Sigmoid colon (tissue), 7 donors: ENCODE results near the gene CASP9. TPM values are rescaled to one million over a fixed set of nuclear protein-coding genes. Genes with fewer than 3 reads are reported as not detected.

Experiments used
- DNase-seq: peaks from one replicate; pipeline ENCODE4 v3.0.0-alpha.2; 2019
- H3K27ac ChIP-seq, 4 donors: fragments of 200-600 bp; sonication (generic); one replicate each; pipeline ENCODE4 v1.5.1; 2016 to 2019; ENCODE audit warnings: mild to moderate bottlenecking in 1 of 4
- H3K27me3 ChIP-seq, 3 donors: fragments of 200-600 bp; sonication (generic); one replicate each; pipeline ENCODE4 v1.5.1; 2019; ENCODE audit warnings: mild to moderate bottlenecking in 1 of 3
- H3K36me3 ChIP-seq, 4 donors: fragments of 200-600 bp; sonication (generic); one replicate each; pipeline ENCODE4 v1.5.1; 2016 to 2019
- H3K4me1 ChIP-seq, 4 donors: fragments of 200-600 bp; sonication (generic); one replicate each; pipeline ENCODE4 v1.5.1; 2017 to 2019
- H3K4me3 ChIP-seq, 4 donors: fragments of 200-600 bp; sonication (generic); one replicate each; pipeline ENCODE4 v1.5.1; 2017 to 2019; ENCODE audit warnings: mild to moderate bottlenecking in 2 of 4, moderate library complexity in 1 of 4
- H3K9me3 ChIP-seq, 4 donors: fragments of 200-600 bp in 3 of 4; sonication (generic) in 3 of 4; one replicate each; pipeline versions ENCODE4 v1.5.1 to v1.6.1; 2013 to 2019
- EP300 ChIP-seq, 4 donors: sonication (generic); formaldehyde crosslinking; IDR thresholded peaks; one replicate each; pipeline ENCODE4 v1.6.1; 2017; ENCODE audit warnings: antibody characterized with exemption in 4 of 4
- POLR2A ChIP-seq, 2 donors: fragments of 450-650 bp; IDR thresholded peaks; one replicate each; pipeline ENCODE4 v1.6.1; 2016; ENCODE audit warnings: antibody characterized with exemption in 2 of 2, mild to moderate bottlenecking in 2 of 2, moderate library complexity in 2 of 2
- POLR2AphosphoS5 ChIP-seq, 4 donors: sonication (generic); formaldehyde crosslinking; IDR thresholded peaks; one replicate each; pipeline ENCODE4 v1.6.1; 2017; ENCODE audit warnings: antibody characterized with exemption in 4 of 4
- WGBS, 2 donors: extraction: QIAGEN DNeasy Blood & Tissue Kit; methylation state at CpG; one replicate each; pipeline ENCODE4 v1.1.7; 2013; 5-methylcytosine and 5-hydroxymethylcytosine counted together
- intact Hi-C: fragments of 100-400 bp; cut with DNase I; formaldehyde crosslinking; loops from one replicate; pipeline ENCODE4 v1.15.1; 2023
- polyA plus RNA-seq, 3 donors: library from polyadenylated mRNA; stranded (reverse); fragments of 200-250 nt; gene quantifications; one replicate each; pipeline ENCODE4 v1.2.3, GENCODE V29; 2013
- total RNA-seq, 4 donors: library from RNA; depleted of rRNA; stranded (reverse); fragments of >200 nt; gene quantifications; one replicate each; pipeline ENCODE4 v1.1.0, GENCODE V29; 2016
- TF ChIP-seq, protein P1 (sequence below), 4 experiments: fragments of 450-650 bp in 3 of 4; fragments of 200-600 bp in 1 of 4; IDR thresholded peaks; one replicate each; pipeline ENCODE4 v1.5.1; 2016 to 2019; ENCODE audit warnings: antibody characterized with exemption in 4 of 4, mild to moderate bottlenecking in 3 of 4, moderate library complexity in 2 of 4
- donor health status: healthy with polysubstance abuse.
- donor health status: Bipolar disorder and iron deficiency.
- donor health status: healthy.

The CASP9 gene
- total and polyA plus RNA-seq, 7 donors = 6.2 to 18.2 (median 11.4) TPM

DNA sequence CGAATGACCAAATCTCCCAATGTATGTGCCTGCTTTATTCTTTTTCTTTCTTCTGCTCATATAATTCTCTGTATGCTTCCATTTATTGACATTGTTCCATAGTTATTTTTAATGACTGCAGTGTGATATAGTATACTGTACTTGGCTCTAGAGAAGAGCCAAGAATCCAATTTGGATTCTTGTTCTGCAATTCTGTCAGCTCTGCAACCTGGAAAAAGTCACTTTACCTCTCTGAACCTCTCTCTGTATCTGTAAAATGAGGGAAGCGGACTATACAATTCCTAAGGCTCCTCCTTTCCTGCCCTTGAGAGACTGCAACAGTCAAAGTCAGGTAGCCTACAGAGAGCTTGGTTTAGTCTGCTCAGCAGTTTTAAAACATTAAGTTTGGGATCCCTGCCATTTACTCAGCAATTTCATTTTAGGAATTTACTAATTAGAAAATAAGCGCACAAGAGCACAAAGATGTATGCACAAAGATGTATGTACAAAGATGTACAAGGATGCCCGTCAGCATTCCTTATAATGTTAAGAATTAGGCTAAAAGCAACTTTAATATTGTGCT, 17.3 kb upstream of the CASP9 start:
- DNase-seq = no peak
- 72 to 98% methylated on average over 4 of the region's 4 CpGs for WGBS, 2 donors

DNA sequence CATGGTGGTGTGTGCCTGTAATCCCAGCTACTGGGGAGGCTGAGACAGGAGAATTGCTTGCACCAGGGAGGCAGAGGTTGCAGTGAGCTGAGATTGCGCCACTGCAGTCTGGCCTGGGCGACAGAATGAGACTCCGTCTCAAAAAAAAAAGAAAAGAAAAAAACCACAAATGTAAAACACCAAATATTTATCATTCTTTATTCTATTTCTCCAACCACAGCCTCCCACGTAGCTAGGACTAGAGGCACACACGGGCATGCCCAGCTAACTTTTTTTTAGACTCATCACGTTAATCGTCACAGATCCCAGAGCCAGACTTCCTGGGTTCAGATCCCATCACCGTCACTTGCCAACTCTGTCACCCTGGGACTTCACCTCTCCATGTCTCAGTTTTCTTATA, 16.2 kb upstream of the CASP9 start:
- no peak for TF ChIP-seq POLR2AphosphoS5 (IDR thresholded peaks at IDR 0.05)
- Histone ChIP-seq H3K27me3 (no peaks in the 10 kb centered on the region), H3K4me1 (no peaks in the 10 kb centered on the region), H3K36me3 (peaks cover 11 to 87% (median 34%) of the 10 kb centered on the region in 4 donors), H3K9me3 (no peaks in the 10 kb centered on the region), H3K27ac (no peak overlapping the region), H3K4me3 (no peak overlapping the region)
- DNase-seq = no peak
- intact Hi-C loops = no loop called here
- WGBS, 2 donors = 92 to 93% methylated on average over 8 of the region's 8 CpGs

More for the DNA sequence above, 17.3 kb upstream of the CASP9 start:
- peaks cover 11 to 89% (median 41%) of the 10 kb centered on the region in 4 donors for H3K36me3 ChIP-seq
- H3K4me1 ChIP-seq = no peaks in the 10 kb centered on the region
- no peaks in the 10 kb centered on the region for H3K9me3 ChIP-seq
- H3K27ac ChIP-seq = no peak overlapping the region
- intact Hi-C loops = no loop called here
- TF ChIP-seq POLR2A (IDR thresholded peaks at IDR 0.05) (no peak), POLR2AphosphoS5 (IDR thresholded peaks at IDR 0.05) (no peak), EP300 (IDR thresholded peaks at IDR 0.05) (no peak)
- TF ChIP-seq, protein P1, sequence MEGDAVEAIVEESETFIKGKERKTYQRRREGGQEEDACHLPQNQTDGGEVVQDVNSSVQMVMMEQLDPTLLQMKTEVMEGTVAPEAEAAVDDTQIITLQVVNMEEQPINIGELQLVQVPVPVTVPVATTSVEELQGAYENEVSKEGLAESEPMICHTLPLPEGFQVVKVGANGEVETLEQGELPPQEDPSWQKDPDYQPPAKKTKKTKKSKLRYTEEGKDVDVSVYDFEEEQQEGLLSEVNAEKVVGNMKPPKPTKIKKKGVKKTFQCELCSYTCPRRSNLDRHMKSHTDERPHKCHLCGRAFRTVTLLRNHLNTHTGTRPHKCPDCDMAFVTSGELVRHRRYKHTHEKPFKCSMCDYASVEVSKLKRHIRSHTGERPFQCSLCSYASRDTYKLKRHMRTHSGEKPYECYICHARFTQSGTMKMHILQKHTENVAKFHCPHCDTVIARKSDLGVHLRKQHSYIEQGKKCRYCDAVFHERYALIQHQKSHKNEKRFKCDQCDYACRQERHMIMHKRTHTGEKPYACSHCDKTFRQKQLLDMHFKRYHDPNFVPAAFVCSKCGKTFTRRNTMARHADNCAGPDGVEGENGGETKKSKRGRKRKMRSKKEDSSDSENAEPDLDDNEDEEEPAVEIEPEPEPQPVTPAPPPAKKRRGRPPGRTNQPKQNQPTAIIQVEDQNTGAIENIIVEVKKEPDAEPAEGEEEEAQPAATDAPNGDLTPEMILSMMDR (IDR thresholded peaks at IDR 0.05) = no peak
- H3K27me3 ChIP-seq = no peaks in the 10 kb centered on the region
- H3K4me3 ChIP-seq = no peak overlapping the region

DNA sequence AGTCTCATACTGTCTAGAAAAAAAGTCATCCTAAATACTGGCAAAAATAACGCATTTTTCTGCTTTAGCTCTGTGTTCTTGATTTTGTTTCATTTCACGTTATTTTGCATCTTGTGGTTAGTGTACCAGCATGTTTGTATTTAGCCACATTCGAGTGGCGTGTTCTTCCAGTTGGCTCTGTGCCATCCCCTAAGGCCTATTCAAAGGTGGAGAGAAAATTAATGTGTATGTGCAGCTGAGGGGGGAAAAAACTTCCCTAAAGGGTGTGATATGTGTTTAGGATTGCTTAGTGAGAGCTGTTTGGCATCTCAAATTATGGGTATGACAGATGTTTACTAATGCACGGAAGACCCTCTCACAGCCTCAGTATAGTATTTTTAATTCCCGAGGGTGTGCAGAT, 14.8 kb upstream of the CASP9 start:
- intact Hi-C loops = no loop called here
- Histone ChIP-seq H3K27ac (no peak overlapping the region), H3K4me3 (no peak overlapping the region), H3K4me1 (no peaks in the 10 kb centered on the region), H3K9me3 (no peaks in the 10 kb centered on the region), H3K36me3 (peaks cover 11 to 86% (median 33%) of the 10 kb centered on the region in 4 donors), H3K27me3 (no peaks in the 10 kb centered on the region)
- WGBS, 2 donors = 73 to 89% methylated on average over 6 of the region's 6 CpGs
- DNase-seq = no peak
- TF ChIP-seq POLR2AphosphoS5 (IDR thresholded peaks at IDR 0.05) (no peak), EP300 (IDR thresholded peaks at IDR 0.05) (no peak), POLR2A (IDR thresholded peaks at IDR 0.05) (no peak)
- TF ChIP-seq, protein P1 (IDR thresholded peaks at IDR 0.05) = no peak

DNA sequence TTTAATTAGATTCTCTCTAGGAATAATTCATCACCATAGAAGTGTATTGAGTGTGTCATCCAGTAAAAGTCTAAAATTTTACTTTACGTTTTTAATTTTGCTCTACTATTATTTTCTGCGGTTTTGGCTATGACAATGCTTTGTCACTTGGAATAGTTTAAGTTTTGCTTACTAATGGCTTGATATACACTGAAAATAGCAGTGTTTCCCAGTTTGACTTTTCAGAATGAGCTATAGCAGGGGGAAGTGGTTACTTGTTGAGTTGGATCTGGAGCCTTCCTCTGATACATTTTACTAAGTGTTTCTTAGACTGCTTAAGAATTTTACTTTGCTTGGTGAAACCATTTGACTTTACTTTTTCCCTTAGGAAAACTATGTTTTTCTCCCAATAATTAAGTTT, 7.7 kb upstream of the CASP9 start:
- Histone ChIP-seq H3K27me3 (no peaks in the 10 kb centered on the region), H3K4me3 (no peak overlapping the region), H3K4me1 (peaks cover 0 to 16% (median 12%) of the 10 kb centered on the region in 4 donors), H3K36me3 (peaks cover 0 to 52% (median 7%) of the 10 kb centered on the region in 4 donors), H3K27ac (no peak overlapping the region), H3K9me3 (no peaks in the 10 kb centered on the region)
- no peak for TF ChIP-seq EP300 (IDR thresholded peaks at IDR 0.05)
- WGBS, 2 donors = 72 to 89% methylated on average over 2 of the region's 2 CpGs
- intact Hi-C loops = no loop called here
- no peak for DNase-seq

DNA sequence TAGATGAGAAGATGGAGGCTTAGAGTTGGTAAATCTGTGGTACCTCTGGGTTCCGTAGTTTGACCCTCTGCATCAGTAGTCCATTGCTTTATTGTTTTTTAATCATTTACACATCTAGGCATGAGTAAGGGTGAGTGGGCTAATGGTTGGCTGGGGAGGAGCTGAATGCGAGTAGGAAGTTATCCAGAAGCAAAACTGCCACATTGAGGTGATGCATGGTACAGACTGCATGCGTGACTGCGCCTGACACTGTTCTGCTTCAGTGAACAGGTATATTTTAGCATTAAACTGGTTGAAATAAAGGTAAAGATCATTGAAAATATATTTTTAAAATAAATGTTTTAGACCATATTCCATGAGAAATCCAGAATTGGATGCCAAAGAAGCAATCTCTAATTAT, 7.0 kb upstream of the CASP9 start:
- no peaks in the 10 kb centered on the region for H3K9me3 ChIP-seq
- 94 to 95% methylated on average over 4 of the region's 4 CpGs for WGBS, 2 donors
- H3K27me3 ChIP-seq = no peaks in the 10 kb centered on the region
- H3K4me1 ChIP-seq = peaks cover 0 to 19% (median 15%) of the 10 kb centered on the region in 4 donors
- no peak overlapping the region for H3K4me3 ChIP-seq
- H3K36me3 ChIP-seq = peaks cover 0 to 45% (median 5%) of the 10 kb centered on the region in 4 donors
- H3K27ac ChIP-seq = no peak overlapping the region
- no peak for TF ChIP-seq POLR2AphosphoS5 (IDR thresholded peaks at IDR 0.05)
- DNase-seq = no peak
- intact Hi-C loops = no loop called here

DNA sequence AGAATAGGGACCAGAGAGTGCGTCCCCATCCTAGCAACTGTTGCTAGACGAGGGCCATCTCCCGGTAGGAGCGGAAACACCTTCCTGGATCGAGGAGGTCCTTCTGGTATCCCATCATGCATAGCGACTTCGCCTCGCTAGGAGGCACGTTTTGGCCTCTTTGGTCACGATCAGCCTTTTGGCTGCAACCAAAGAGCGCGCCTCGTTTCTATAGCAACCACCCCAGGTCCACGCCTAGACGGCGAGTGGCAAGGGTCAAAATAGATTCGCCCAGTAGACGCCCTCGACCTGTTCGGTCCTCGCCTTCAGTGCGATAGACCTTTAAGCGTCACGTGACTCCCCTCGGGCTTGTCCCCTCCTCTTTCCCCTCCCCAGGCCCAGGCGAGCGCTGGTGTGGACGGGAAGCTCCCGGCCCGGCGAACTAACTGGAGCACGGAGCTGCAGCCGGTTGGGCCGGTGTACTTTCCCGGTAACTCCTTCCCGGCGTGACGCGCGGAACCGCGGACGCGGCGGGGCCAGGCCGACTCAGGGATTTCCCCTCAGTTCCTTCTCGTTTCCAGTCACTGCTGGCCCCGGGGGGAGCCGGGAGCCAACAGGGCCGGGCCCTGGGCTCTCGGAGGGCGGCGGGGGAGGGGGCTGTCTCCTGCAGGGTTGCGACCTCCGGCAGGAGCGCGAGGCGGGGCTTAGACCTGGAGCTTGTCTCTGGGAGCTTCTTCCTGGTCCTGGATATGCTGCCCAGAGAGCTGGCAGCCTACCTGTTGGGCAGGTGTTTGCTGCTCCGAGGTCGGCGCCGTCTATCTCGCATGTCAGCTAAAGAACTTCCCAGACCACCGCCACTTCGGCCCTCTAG, 2.7 kb upstream of the CASP9 start, which contains the start of gene DNAJC16:
TSS of gene DNAJC16 (plus strand) at position 359 of the 850 bp plus-strand sequence. CDS start 2,258 bp downstream, outside the sequence.
- H3K4me3 ChIP-seq = peak within 1 kb of the TSS; percentile 93 to 99 (median 98)
- H3K27me3 ChIP-seq = no peaks in the 10 kb centered on the region
- DNase-seq = peak; percentile 100
- intact Hi-C loops = loop anchor here (5.0 to 10.0 kb wide), 3 partner anchors 91 to 1528 kb away; partner anchors contain the start of genes DDI2, SDHB and TMEM51
- H3K9me3 ChIP-seq = no peaks in the 10 kb centered on the region
- H3K27ac ChIP-seq = peak within 1 kb of the TSS; percentile 97 to 100 (median 98)
- peaks cover 0 to 26% (median 1%) of the 10 kb centered on the region in 4 donors for H3K36me3 ChIP-seq
- peak; percentile 77 to 96 (median 90) for TF ChIP-seq POLR2AphosphoS5 (IDR thresholded peaks at IDR 0.05)
- peak; percentile 67 to 74 for TF ChIP-seq POLR2A (IDR thresholded peaks at IDR 0.05)
- TF ChIP-seq, protein P1 (IDR thresholded peaks at IDR 0.05) = peak in 1 of 4 experiments; percentile 16
- peak in 2 of 4 donors; percentile 18 to 98 for TF ChIP-seq EP300 (IDR thresholded peaks at IDR 0.05)
- 0% methylated on average over 65 of the region's 65 CpGs for WGBS, 2 donors
- peaks cover 0 to 41% (median 33%) of the 10 kb centered on the region in 4 donors for H3K4me1 ChIP-seq
